Osteocyte (in vitro differentiated cells): ENCODE results near the gene SMIM13. TPM values are rescaled to one million over a fixed set of nuclear protein-coding genes. Genes with fewer than 3 reads are reported as not detected.

Experiments
- DNase-seq: peaks from one replicate; pipeline ENCODE4 v3.0.0; 2021; ENCODE audit warnings: mixed read lengths; ENCODE audit not compliant: unreplicated experiment; ENCODE audit errors: extremely low spot score
- H3K27ac Mint-ChIP-seq: one replicate; pipeline ENCODE4 v1.8.0; 2021; ENCODE audit warnings: mild to moderate bottlenecking, mixed read lengths; ENCODE audit not compliant: unreplicated experiment
- H3K27me3 Mint-ChIP-seq: one replicate; pipeline ENCODE4 v1.8.0; 2021; ENCODE audit warnings: mixed read lengths; ENCODE audit not compliant: unreplicated experiment
- H3K36me3 Mint-ChIP-seq: one replicate; pipeline ENCODE4 v1.8.0; 2021; ENCODE audit warnings: mixed read lengths; ENCODE audit not compliant: unreplicated experiment
- H3K4me1 Mint-ChIP-seq: one replicate; pipeline ENCODE4 v1.8.0; 2021; ENCODE audit warnings: mixed read lengths; ENCODE audit not compliant: unreplicated experiment
- H3K4me3 Mint-ChIP-seq: one replicate; pipeline ENCODE4 v1.8.0; 2021; ENCODE audit warnings: mild to moderate bottlenecking, moderate library complexity, mixed read lengths; ENCODE audit not compliant: unreplicated experiment
- H3K9me3 Mint-ChIP-seq: one replicate; pipeline ENCODE4 v1.8.0; 2021; ENCODE audit warnings: mixed read lengths; ENCODE audit not compliant: unreplicated experiment
- CTCF ChIP-seq: fragments of 200-600 bp; sonication (generic); IDR thresholded peaks from 2 replicates; pipeline ENCODE4 v1.5.0; 2021; ENCODE audit warnings: antibody characterized with exemption, mild to moderate bottlenecking, moderate library complexity
- total RNA-seq: library from RNA; stranded (reverse); gene quantifications from 2 replicates; pipeline ENCODE4 v1.2.1, GENCODE V29; 2021

The SMIM13 gene
- total RNA-seq, 1 donor from 2014 or later, result 19.6 TPM

- no peak overlapping the region for H3K27ac Mint-ChIP-seq
- H3K4me1 Mint-ChIP-seq, result peaks cover 13% of the 10 kb centered on the region
- no peak for TF ChIP-seq CTCF
- no peak overlapping the region for H3K4me3 Mint-ChIP-seq
- no peak for DNase-seq
- no peaks in the 10 kb centered on the region for H3K27me3 Mint-ChIP-seq
- H3K36me3 Mint-ChIP-seq, result no peaks in the 10 kb centered on the region
- H3K9me3 Mint-ChIP-seq, result no peaks in the 10 kb centered on the region
These were observed 78.3 kb downstream of the SMIM13 start for GRCh38 chr6:11171952-11172351.

- H3K27me3 Mint-ChIP-seq, result no peaks in the 10 kb centered on the region
- H3K9me3 Mint-ChIP-seq, result no peaks in the 10 kb centered on the region
- H3K36me3 Mint-ChIP-seq, result no peaks in the 10 kb centered on the region
- H3K4me1 Mint-ChIP-seq, result peaks cover 13% of the 10 kb centered on the region
- H3K4me3 Mint-ChIP-seq, result no peak overlapping the region
- peak; percentile 83 for TF ChIP-seq CTCF
- no peak for DNase-seq
- no peak overlapping the region for H3K27ac Mint-ChIP-seq
These were observed 79.1 kb downstream of the SMIM13 start for GRCh38 chr6:11172501-11173327.

- Mint-ChIP-seq H3K27me3 (no peaks in the 10 kb centered on the region), H3K4me3 (no peak overlapping the region), H3K9me3 (no peaks in the 10 kb centered on the region), H3K27ac (no peak overlapping the region), H3K4me1 (peaks cover 13% of the 10 kb centered on the region), H3K36me3 (no peaks in the 10 kb centered on the region)
- no peak for TF ChIP-seq CTCF
- no peak for DNase-seq
These were observed 80.6 kb downstream of the SMIM13 start for GRCh38 chr6:11174242-11174611.

GRCh38 chr6:11177271-11177670, 83.6 kb downstream of the SMIM13 start:
- H3K27me3 Mint-ChIP-seq, result no peaks in the 10 kb centered on the region
- no peak overlapping the region for H3K27ac Mint-ChIP-seq
- peaks cover 13% of the 10 kb centered on the region for H3K4me1 Mint-ChIP-seq
- TF ChIP-seq CTCF, result no peak
- H3K4me3 Mint-ChIP-seq, result no peak overlapping the region
- DNase-seq, result no peak
- peaks cover 6% of the 10 kb centered on the region for H3K9me3 Mint-ChIP-seq
- H3K36me3 Mint-ChIP-seq, result peaks cover 8% of the 10 kb centered on the region

- no peak overlapping the region for H3K27ac Mint-ChIP-seq
- H3K27me3 Mint-ChIP-seq, result no peaks in the 10 kb centered on the region
- no peak overlapping the region for H3K4me3 Mint-ChIP-seq
- H3K9me3 Mint-ChIP-seq, result peaks cover 10% of the 10 kb centered on the region
- no peak for TF ChIP-seq CTCF
- peaks cover 14% of the 10 kb centered on the region for H3K36me3 Mint-ChIP-seq
- no peak for DNase-seq
- H3K4me1 Mint-ChIP-seq, result peaks cover 1% of the 10 kb centered on the region
These were observed 85.4 kb downstream of the SMIM13 start for GRCh38 chr6:11179088-11179418.
